Measurements from ENCODE around the gene SMARCAL1. TPM values are rescaled to one million over a fixed set of nuclear protein-coding genes. Genes with fewer than 3 reads are reported as not detected.

SMARCAL1 gene
- total and polyA plus RNA-seq, 2 of the 13 experiments (the other 11 are each of a cell fraction or from before 2014, with no cell fraction given) = 12.7 to 21.3 TPM

GRCh38 chr2:216371721-216372702 is 40.3 kb upstream of the SMARCAL1 start, which contains the start of gene MARCHF4 (continued):
- peak; percentile 70; the same call in 1 of the 2 replicates for TF ChIP-seq IRF2 (CRISPR knock-in tag; IDR thresholded peaks at IDR 0.05)
- 0 out of 2 replicates have a peak, but pooled peaks have one; percentile 91 for TF ChIP-seq HBP1 (CRISPR knock-in tag; IDR thresholded peaks at IDR 0.05; ENCODE audit: low read depth)
- 0 out of 2 replicates have a peak, but pooled peaks have one; percentile 72 for TF ChIP-seq ZNF44 (CRISPR knock-in tag; IDR thresholded peaks at IDR 0.05)
- peak; percentile 79; the same call in 1 of the 2 replicates for TF ChIP-seq CSRNP2 (CRISPR knock-in tag; conservative IDR thresholded peaks at IDR 0.05; ENCODE audit: low read depth)
- peak; percentile 38; the same call in 1 of the 2 replicates for TF ChIP-seq ZBTB39 (CRISPR knock-in tag; IDR thresholded peaks at IDR 0.05)
- peak; percentile 91 for TF ChIP-seq ZBTB25 (CRISPR knock-in tag; IDR thresholded peaks at IDR 0.05)
- no peak for TF ChIP-seq SCMH1 (CRISPR knock-in tag; IDR thresholded peaks at IDR 0.05; ENCODE audit: borderline replicate concordance)
- TF ChIP-seq NBN (conservative IDR thresholded peaks at IDR 0.05) = no peak
- TF ChIP-seq ZNF180 (CRISPR knock-in tag; IDR thresholded peaks at IDR 0.05; ENCODE audit: borderline replicate concordance, low read depth) = no peak
- TF ChIP-seq ZNF713 (CRISPR knock-in tag; IDR thresholded peaks at IDR 0.05) = no peak
- TF ChIP-seq KAT8 (CRISPR knock-in tag; IDR thresholded peaks at IDR 0.05) = peak; percentile 70
- TF ChIP-seq, protein P1, sequence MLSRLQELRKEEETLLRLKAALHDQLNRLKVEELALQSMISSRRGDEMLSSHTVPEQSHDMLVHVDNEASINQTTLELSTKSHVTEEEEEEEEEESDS (CRISPR knock-in tag; IDR thresholded peaks at IDR 0.05; ENCODE audit: borderline replicate concordance) = peak; percentile 88; the same call in 1 of the 2 replicates
- TF ChIP-seq TERF1 (CRISPR knock-in tag; IDR thresholded peaks at IDR 0.05) = no peak
- TF ChIP-seq, protein P2, sequence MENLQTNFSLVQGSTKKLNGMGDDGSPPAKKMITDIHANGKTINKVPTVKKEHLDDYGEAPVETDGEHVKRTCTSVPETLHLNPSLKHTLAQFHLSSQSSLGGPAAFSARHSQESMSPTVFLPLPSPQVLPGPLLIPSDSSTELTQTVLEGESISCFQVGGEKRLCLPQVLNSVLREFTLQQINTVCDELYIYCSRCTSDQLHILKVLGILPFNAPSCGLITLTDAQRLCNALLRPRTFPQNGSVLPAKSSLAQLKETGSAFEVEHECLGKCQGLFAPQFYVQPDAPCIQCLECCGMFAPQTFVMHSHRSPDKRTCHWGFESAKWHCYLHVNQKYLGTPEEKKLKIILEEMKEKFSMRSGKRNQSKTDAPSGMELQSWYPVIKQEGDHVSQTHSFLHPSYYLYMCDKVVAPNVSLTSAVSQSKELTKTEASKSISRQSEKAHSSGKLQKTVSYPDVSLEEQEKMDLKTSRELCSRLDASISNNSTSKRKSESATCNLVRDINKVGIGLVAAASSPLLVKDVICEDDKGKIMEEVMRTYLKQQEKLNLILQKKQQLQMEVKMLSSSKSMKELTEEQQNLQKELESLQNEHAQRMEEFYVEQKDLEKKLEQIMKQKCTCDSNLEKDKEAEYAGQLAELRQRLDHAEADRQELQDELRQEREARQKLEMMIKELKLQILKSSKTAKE (CRISPR knock-in tag; IDR thresholded peaks at IDR 0.05; ENCODE audit: borderline replicate concordance) = peak; percentile 71; the same call in 1 of the 2 replicates
- TF ChIP-seq TFDP2 (CRISPR knock-in tag; IDR thresholded peaks at IDR 0.05) = no peak; the same call in 1 of the 2 replicates
